ENCODE results near the gene VCL.
"Not testable (repeated sequence)": the region's sequence is repeated elsewhere in the genome, so short reads cannot be mapped to it uniquely, and the experiment has no call there.

Gene VCL

GRCh38 chr10:74121368-74121767 is 123.5 kb downstream of the VCL start:
- DNase-seq (ENCODE audit: extremely low read depth, low read depth): no peak
- TF ChIP-seq CTCF (IDR thresholded peaks at IDR 0.05; ENCODE audit: low read depth, low read length): no peak

GRCh38 chr10:74122060-74122459 is 124.1 kb downstream of the VCL start:
- no peak for DNase-seq (ENCODE audit: extremely low read depth, low read depth)
- no peak for TF ChIP-seq CTCF (IDR thresholded peaks at IDR 0.05; ENCODE audit: low read depth, low read length)

- DNase-seq (ENCODE audit: extremely low read depth, low read depth): no peak
- TF ChIP-seq CTCF (IDR thresholded peaks at IDR 0.05; ENCODE audit: low read depth, low read length): no peak
These were observed 125.2 kb downstream of the VCL start for GRCh38 chr10:74123081-74123480.

GRCh38 chr10:74133923-74134820 is 136.3 kb downstream of the VCL start:
- DNase-seq (ENCODE audit: extremely low read depth, low read depth): no peak

GRCh38 chr10:74135452-74135851 is 137.5 kb downstream of the VCL start:
- no peak for DNase-seq (ENCODE audit: extremely low read depth, low read depth)
- no peak for TF ChIP-seq CTCF (IDR thresholded peaks at IDR 0.05; ENCODE audit: low read depth, low read length)

More at GRCh38 chr10:74133923-74134820, 136.3 kb downstream of the VCL start:
- TF ChIP-seq CTCF (IDR thresholded peaks at IDR 0.05; ENCODE audit: low read depth, low read length): no peak

GRCh38 chr10:74137992-74138391 is 140.1 kb downstream of the VCL start:
- no peak for DNase-seq (ENCODE audit: extremely low read depth, low read depth)
- TF ChIP-seq CTCF (IDR thresholded peaks at IDR 0.05; ENCODE audit: low read depth, low read length): no peak

GRCh38 chr10:74138596-74138995 is 140.7 kb downstream of the VCL start:
- DNase-seq (ENCODE audit: extremely low read depth, low read depth): not testable (repeated sequence)

GRCh38 chr10:74139981-74140380 is 142.1 kb downstream of the VCL start:
- DNase-seq (ENCODE audit: extremely low read depth, low read depth): no peak
- no peak for TF ChIP-seq CTCF (IDR thresholded peaks at IDR 0.05; ENCODE audit: low read depth, low read length)
